Measurements from ENCODE around the gene HNRNPD.
"Not testable (repeated sequence)": the region's sequence is repeated elsewhere in the genome, so short reads cannot be mapped to it uniquely, and the experiment has no call there.

HNRNPD gene

GRCh38 chr4:82394896-82395295 is 21.1 kb upstream of the HNRNPD start:
- no peak for TF ChIP-seq SPI1 (IDR thresholded peaks at IDR 0.05; ENCODE audit: borderline replicate concordance, low read depth)
- TF ChIP-seq, protein P1, sequence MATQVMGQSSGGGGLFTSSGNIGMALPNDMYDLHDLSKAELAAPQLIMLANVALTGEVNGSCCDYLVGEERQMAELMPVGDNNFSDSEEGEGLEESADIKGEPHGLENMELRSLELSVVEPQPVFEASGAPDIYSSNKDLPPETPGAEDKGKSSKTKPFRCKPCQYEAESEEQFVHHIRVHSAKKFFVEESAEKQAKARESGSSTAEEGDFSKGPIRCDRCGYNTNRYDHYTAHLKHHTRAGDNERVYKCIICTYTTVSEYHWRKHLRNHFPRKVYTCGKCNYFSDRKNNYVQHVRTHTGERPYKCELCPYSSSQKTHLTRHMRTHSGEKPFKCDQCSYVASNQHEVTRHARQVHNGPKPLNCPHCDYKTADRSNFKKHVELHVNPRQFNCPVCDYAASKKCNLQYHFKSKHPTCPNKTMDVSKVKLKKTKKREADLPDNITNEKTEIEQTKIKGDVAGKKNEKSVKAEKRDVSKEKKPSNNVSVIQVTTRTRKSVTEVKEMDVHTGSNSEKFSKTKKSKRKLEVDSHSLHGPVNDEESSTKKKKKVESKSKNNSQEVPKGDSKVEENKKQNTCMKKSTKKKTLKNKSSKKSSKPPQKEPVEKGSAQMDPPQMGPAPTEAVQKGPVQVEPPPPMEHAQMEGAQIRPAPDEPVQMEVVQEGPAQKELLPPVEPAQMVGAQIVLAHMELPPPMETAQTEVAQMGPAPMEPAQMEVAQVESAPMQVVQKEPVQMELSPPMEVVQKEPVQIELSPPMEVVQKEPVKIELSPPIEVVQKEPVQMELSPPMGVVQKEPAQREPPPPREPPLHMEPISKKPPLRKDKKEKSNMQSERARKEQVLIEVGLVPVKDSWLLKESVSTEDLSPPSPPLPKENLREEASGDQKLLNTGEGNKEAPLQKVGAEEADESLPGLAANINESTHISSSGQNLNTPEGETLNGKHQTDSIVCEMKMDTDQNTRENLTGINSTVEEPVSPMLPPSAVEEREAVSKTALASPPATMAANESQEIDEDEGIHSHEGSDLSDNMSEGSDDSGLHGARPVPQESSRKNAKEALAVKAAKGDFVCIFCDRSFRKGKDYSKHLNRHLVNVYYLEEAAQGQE (IDR thresholded peaks at IDR 0.05; ENCODE audit: insufficient replicate concordance, low read depth): no peak
- TF ChIP-seq CTCF (IDR thresholded peaks at IDR 0.05; ENCODE audit: insufficient read depth, low read length): no peak
- no peak for TF ChIP-seq POLR2AphosphoS5 (IDR thresholded peaks at IDR 0.05; ENCODE audit: low read depth)
- no peak for TF ChIP-seq GABPA (IDR thresholded peaks at IDR 0.05; ENCODE audit: low read depth)
- no peaks in the 10 kb centered on the region for H3K27me3 ChIP-seq (ENCODE audit: insufficient read depth, poor library complexity, severe bottlenecking)
- H3K4me3 ChIP-seq (replicated peaks; ENCODE audit: insufficient read depth, low read length): no peak overlapping the region
- no peak for DNase-seq (ENCODE audit: low read depth in 1 of 2, low spot score in 1 of 2)
- no peak overlapping the region for H3K27ac ChIP-seq (replicated peaks)

- DNase-seq (ENCODE audit: low read depth in 1 of 2, low spot score in 1 of 2); H3K27ac ChIP-seq (replicated peaks): not testable (repeated sequence)
Measured at GRCh38 chr4:82390061-82390460, 16.3 kb upstream of the HNRNPD start.

GRCh38 chr4:82388405-82388804 is 14.6 kb upstream of the HNRNPD start:
- no peaks in the 10 kb centered on the region for H3K27me3 ChIP-seq (ENCODE audit: insufficient read depth, poor library complexity, severe bottlenecking)
- no peak for TF ChIP-seq CTCF (IDR thresholded peaks at IDR 0.05; ENCODE audit: insufficient read depth, low read length)
- no peak for TF ChIP-seq GABPA (IDR thresholded peaks at IDR 0.05; ENCODE audit: low read depth)
- TF ChIP-seq, protein P1 (IDR thresholded peaks at IDR 0.05; ENCODE audit: insufficient replicate concordance, low read depth): no peak
- TF ChIP-seq SPI1 (IDR thresholded peaks at IDR 0.05; ENCODE audit: borderline replicate concordance, low read depth): no peak
- no peak for TF ChIP-seq POLR2AphosphoS5 (IDR thresholded peaks at IDR 0.05; ENCODE audit: low read depth)
- H3K27ac ChIP-seq (replicated peaks): no peak overlapping the region
- H3K4me3 ChIP-seq (replicated peaks; ENCODE audit: insufficient read depth, low read length): no peak overlapping the region
- no peak for DNase-seq (ENCODE audit: low read depth in 1 of 2, low spot score in 1 of 2)

More at GRCh38 chr4:82390061-82390460, 16.3 kb upstream of the HNRNPD start:
- not testable (repeated sequence) for H3K4me3 ChIP-seq (replicated peaks; ENCODE audit: insufficient read depth, low read length); H3K27me3 ChIP-seq (ENCODE audit: insufficient read depth, poor library complexity, severe bottlenecking)

- H3K4me3 ChIP-seq (replicated peaks; ENCODE audit: insufficient read depth, low read length); H3K27me3 ChIP-seq (ENCODE audit: insufficient read depth, poor library complexity, severe bottlenecking); DNase-seq (ENCODE audit: low read depth in 1 of 2, low spot score in 1 of 2); H3K27ac ChIP-seq (replicated peaks): not testable (repeated sequence)
Measured at GRCh38 chr4:82386312-82386711, 12.5 kb upstream of the HNRNPD start.

DNA sequence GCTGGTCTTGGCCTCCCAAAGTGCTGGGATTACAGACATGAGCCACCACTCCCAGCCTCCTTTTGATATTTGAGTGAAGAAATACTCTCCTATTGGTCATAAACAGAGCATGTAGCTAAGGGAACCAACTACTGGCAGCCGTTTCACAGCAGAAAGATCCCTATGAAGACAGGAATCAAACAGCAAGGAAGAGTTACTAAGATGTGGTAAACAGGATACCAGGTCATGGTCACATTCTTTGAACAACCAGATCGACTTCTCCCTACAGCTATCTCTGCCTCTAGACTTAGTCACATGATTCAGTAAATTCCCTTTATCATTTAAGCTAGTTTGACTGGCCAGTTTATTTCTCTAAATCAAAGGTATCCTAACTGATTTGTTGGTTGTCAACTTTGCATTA is 9.0 kb upstream of the HNRNPD start:
- H3K27ac ChIP-seq (replicated peaks): no peak overlapping the region
- H3K27me3 ChIP-seq (ENCODE audit: insufficient read depth, poor library complexity, severe bottlenecking): no peaks in the 10 kb centered on the region
- H3K4me3 ChIP-seq (replicated peaks; ENCODE audit: insufficient read depth, low read length): no peak overlapping the region
- TF ChIP-seq POLR2AphosphoS5 (IDR thresholded peaks at IDR 0.05; ENCODE audit: low read depth) (no peak), GABPA (IDR thresholded peaks at IDR 0.05; ENCODE audit: low read depth) (no peak), SPI1 (IDR thresholded peaks at IDR 0.05; ENCODE audit: borderline replicate concordance, low read depth) (no peak), CTCF (IDR thresholded peaks at IDR 0.05; ENCODE audit: insufficient read depth, low read length) (no peak)
- TF ChIP-seq, protein P1 (IDR thresholded peaks at IDR 0.05; ENCODE audit: insufficient replicate concordance, low read depth): no peak
- DNase-seq (ENCODE audit: low read depth in 1 of 2, low spot score in 1 of 2): no peak
